Sigmoid colon (tissue), 4 donors: ENCODE results near the gene ARHGAP30.
"Not testable (repeated sequence)": the region's sequence is repeated elsewhere in the genome, so short reads cannot be mapped to it uniquely, and the experiment has no call there.

ENCODE experiments used
- CTCF ChIP-seq, 4 experiments: fragments of 450-650 bp in 3 of 4; fragments of 200-600 bp in 1 of 4; IDR thresholded peaks; one replicate each; pipeline ENCODE4 v1.5.1; 2016 to 2019; ENCODE audit warnings: antibody characterized with exemption in 4 of 4, mild to moderate bottlenecking in 3 of 4, moderate library complexity in 2 of 4
- EP300 ChIP-seq, 4 donors: sonication (generic); formaldehyde crosslinking; IDR thresholded peaks; one replicate each; pipeline ENCODE4 v1.6.1; 2017; ENCODE audit warnings: antibody characterized with exemption in 4 of 4
- POLR2A ChIP-seq, 2 donors: fragments of 450-650 bp; IDR thresholded peaks; one replicate each; pipeline ENCODE4 v1.6.1; 2016; ENCODE audit warnings: antibody characterized with exemption in 2 of 2, mild to moderate bottlenecking in 2 of 2, moderate library complexity in 2 of 2
- POLR2AphosphoS5 ChIP-seq, 4 donors: sonication (generic); formaldehyde crosslinking; IDR thresholded peaks; one replicate each; pipeline ENCODE4 v1.6.1; 2017; ENCODE audit warnings: antibody characterized with exemption in 4 of 4

- not testable (repeated sequence) for TF ChIP-seq CTCF, POLR2AphosphoS5, POLR2A, EP300 (IDR thresholded peaks at IDR 0.05)
Measured at GRCh38 chr1:161029466-161029865, 40.2 kb downstream of the ARHGAP30 start.
